K562 (cell line): ENCODE results near the gene PYGL. TPM values are rescaled to one million over a fixed set of nuclear protein-coding genes. Genes with fewer than 3 reads are reported as not detected.

ENCODE experiments used
- CBFA2T3 ChIP-seq: fragments of 450-650 bp; IDR thresholded peaks from 2 replicates; pipeline ENCODE4 v1.6.1; 2017
- EP300 ChIP-seq: IDR thresholded peaks from 2 replicates; pipeline ENCODE4 v1.6.1; 2012; ENCODE audit warnings: low read length, improper control_type of control experiment
- MBD2 ChIP-seq: sonication (generic); IDR thresholded peaks from 2 replicates; pipeline ENCODE4 v1.6.1; 2016; ENCODE audit warnings: low read depth, borderline replicate concordance
- MTA3 ChIP-seq: fragments of 450-650 bp; formaldehyde crosslinking; IDR thresholded peaks from 2 replicates; pipeline ENCODE4 v1.6.1; 2017; ENCODE audit warnings: mild to moderate bottlenecking, borderline replicate concordance
- SMARCE1 ChIP-seq: fragments of 450-650 bp; IDR thresholded peaks from 2 replicates; pipeline ENCODE4 v1.7.1; 2016; ENCODE audit warnings: mild to moderate bottlenecking
- STAT5A ChIP-seq: IDR thresholded peaks from 2 replicates; pipeline ENCODE4 v1.6.1; 2012; ENCODE audit warnings: low read length, inconsistent platforms, borderline replicate concordance
- TCF3 ChIP-seq: sonication (generic); formaldehyde crosslinking; IDR thresholded peaks from 2 replicates; pipeline ENCODE4 v1.4.0; 2020; ENCODE audit warnings: mild to moderate bottlenecking, missing genetic modification reagents
- TEAD4 ChIP-seq, 2 experiments: sonication (generic) in 1 of 2; formaldehyde crosslinking in 1 of 2; IDR thresholded peaks; 2 replicates each; pipeline versions ENCODE4 v1.6.1 to v1.8.0; 2012 to 2022; ENCODE audit warnings: borderline replicate concordance in 1 of 2, inconsistent platforms in 1 of 2, low read length in 1 of 2, mild to moderate bottlenecking in 1 of 2, missing genetic modification reagents in 1 of 2
- XRCC3 ChIP-seq: fragments of 450-650 bp; IDR thresholded peaks from 2 replicates; pipeline ENCODE4 v1.6.1; 2017; ENCODE audit warnings: mild to moderate bottlenecking, moderate library complexity
- ZKSCAN8 ChIP-seq: fragments of 200-800 bp; sonication (Bioruptor generic); IDR thresholded peaks from 2 replicates; pipeline ENCODE4 v1.6.1; 2016; ENCODE audit warnings: missing genetic modification characterization, missing compliant biosample characterization
- ZNF316 ChIP-seq: fragments of 450-650 bp; IDR thresholded peaks from 2 replicates; pipeline ENCODE4 v1.6.1; 2016
- polyA plus RNA-seq, 8 experiments: library from polyadenylated mRNA; depleted of rRNA in 4 of 8; stranded (reverse) in 5 of 8; unstranded in 3 of 8; fragments of >200 nt; fragmentation: Nextera tagmentation in 2 of 8; fragmentation: Illumina TruSeq in 1 of 8; extraction: Ambion mirVana in 2 of 8; extraction: Trizol in 1 of 8; gene quantifications; 2 replicates each; pipeline versions ENCODE4 v1.2.1 to v1.2.3, GENCODE V29; 2011 to 2014; ENCODE audit warnings: inconsistent platforms in 1 of 8, missing spikeins in 1 of 8
- total RNA-seq, 7 experiments: library from RNA; depleted of rRNA in 6 of 7; stranded (reverse); fragments of >200 nt in 6 of 7; fragmentation: Illumina TruSeq in 2 of 7; extraction: Trizol in 2 of 7; gene quantifications; 2 replicates each; pipeline versions ENCODE4 v1.2.1 to v1.2.3, GENCODE V29; 2011 to 2021; ENCODE audit warnings: low replicate concordance in 1 of 7
- TF ChIP-seq, protein P1 (sequence below): fragments of 450-650 bp; IDR thresholded peaks from 2 replicates; pipeline ENCODE4 v1.6.1; 2016; ENCODE audit warnings: low read depth, mild to moderate bottlenecking, moderate library complexity
- TF ChIP-seq, protein P2 (sequence below): sonication (generic); formaldehyde crosslinking; IDR thresholded peaks from 2 replicates; pipeline ENCODE4 v1.8.0; 2022; ENCODE audit warnings: mild to moderate bottlenecking, missing genetic modification reagents
- TF ChIP-seq, protein P3 (sequence below): fragments of 250-450 bp; sonication (Bioruptor Pico); IDR thresholded peaks from 2 replicates; pipeline ENCODE4 v1.5.0; 2022; ENCODE audit warnings: mild to moderate bottlenecking

Gene PYGL
- total and polyA plus RNA-seq, 9 of the 15 experiments (the other 6 are each of a cell fraction or from before 2014, with no cell fraction given): 3.5 to 17.9 (median 13.1) TPM

DNA sequence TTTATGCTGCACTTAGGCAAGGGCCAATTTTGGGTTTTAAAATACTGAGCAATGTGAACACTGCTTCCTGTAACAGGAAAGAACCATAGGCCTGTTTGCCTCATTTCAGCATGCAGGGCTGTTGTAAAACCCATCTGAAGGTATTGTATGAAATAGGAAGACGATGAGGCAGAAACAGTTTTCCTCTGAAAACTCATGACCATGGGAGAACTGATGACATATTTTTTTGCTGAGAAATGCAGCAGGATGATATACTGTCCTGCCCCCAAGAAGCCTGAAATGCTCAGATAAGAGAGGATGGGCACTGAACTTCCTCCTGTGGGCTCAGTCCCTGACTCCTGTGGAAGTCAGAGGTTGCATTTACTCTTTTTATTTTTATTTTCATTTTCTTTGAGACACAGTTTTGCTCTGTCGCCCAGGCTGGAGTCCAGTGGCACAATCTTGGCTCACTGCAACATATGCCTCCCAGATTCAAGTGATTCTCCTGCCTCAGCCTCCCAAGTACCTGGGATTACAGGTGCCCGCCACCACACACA, 17.4 kb downstream of the PYGL start (continued):
- 0 out of 2 replicates have a peak, but pooled peaks have one; percentile 26 for TF ChIP-seq MBD2
- TF ChIP-seq, protein P1, sequence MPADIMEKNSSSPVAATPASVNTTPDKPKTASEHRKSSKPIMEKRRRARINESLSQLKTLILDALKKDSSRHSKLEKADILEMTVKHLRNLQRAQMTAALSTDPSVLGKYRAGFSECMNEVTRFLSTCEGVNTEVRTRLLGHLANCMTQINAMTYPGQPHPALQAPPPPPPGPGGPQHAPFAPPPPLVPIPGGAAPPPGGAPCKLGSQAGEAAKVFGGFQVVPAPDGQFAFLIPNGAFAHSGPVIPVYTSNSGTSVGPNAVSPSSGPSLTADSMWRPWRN: no peak
- peak; percentile 90 for TF ChIP-seq SMARCE1
- peak; percentile 89 for TF ChIP-seq TCF3 (CRISPR knock-in tag)
- TF ChIP-seq STAT5A: peak; percentile 43; the same call in 1 of the 2 replicates
- TF ChIP-seq, protein P2, sequence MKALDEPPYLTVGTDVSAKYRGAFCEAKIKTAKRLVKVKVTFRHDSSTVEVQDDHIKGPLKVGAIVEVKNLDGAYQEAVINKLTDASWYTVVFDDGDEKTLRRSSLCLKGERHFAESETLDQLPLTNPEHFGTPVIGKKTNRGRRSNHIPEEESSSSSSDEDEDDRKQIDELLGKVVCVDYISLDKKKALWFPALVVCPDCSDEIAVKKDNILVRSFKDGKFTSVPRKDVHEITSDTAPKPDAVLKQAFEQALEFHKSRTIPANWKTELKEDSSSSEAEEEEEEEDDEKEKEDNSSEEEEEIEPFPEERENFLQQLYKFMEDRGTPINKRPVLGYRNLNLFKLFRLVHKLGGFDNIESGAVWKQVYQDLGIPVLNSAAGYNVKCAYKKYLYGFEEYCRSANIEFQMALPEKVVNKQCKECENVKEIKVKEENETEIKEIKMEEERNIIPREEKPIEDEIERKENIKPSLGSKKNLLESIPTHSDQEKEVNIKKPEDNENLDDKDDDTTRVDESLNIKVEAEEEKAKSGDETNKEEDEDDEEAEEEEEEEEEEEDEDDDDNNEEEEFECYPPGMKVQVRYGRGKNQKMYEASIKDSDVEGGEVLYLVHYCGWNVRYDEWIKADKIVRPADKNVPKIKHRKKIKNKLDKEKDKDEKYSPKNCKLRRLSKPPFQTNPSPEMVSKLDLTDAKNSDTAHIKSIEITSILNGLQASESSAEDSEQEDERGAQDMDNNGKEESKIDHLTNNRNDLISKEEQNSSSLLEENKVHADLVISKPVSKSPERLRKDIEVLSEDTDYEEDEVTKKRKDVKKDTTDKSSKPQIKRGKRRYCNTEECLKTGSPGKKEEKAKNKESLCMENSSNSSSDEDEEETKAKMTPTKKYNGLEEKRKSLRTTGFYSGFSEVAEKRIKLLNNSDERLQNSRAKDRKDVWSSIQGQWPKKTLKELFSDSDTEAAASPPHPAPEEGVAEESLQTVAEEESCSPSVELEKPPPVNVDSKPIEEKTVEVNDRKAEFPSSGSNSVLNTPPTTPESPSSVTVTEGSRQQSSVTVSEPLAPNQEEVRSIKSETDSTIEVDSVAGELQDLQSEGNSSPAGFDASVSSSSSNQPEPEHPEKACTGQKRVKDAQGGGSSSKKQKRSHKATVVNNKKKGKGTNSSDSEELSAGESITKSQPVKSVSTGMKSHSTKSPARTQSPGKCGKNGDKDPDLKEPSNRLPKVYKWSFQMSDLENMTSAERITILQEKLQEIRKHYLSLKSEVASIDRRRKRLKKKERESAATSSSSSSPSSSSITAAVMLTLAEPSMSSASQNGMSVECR: no peak
- peak; percentile 49; the same call in 1 of the 2 replicates for TF ChIP-seq ZKSCAN8 (CRISPR knock-in tag)
- TF ChIP-seq XRCC3: no peak
- TF ChIP-seq CBFA2T3: peak; percentile 87
- TF ChIP-seq TEAD4 (IDR thresholded peaks at IDR 0.05; ENCODE audit: low read length): peak; percentile 89
- TF ChIP-seq TEAD4 (CRISPR knock-in tag; IDR thresholded peaks at IDR 0.05; ENCODE audit: borderline replicate concordance): no peak
- no peak for TF ChIP-seq MTA3
- TF ChIP-seq ZNF316: 0 out of 2 replicates have a peak, but pooled peaks have one; percentile 19
- peak; percentile 88 for TF ChIP-seq EP300
- TF ChIP-seq, protein P3, sequence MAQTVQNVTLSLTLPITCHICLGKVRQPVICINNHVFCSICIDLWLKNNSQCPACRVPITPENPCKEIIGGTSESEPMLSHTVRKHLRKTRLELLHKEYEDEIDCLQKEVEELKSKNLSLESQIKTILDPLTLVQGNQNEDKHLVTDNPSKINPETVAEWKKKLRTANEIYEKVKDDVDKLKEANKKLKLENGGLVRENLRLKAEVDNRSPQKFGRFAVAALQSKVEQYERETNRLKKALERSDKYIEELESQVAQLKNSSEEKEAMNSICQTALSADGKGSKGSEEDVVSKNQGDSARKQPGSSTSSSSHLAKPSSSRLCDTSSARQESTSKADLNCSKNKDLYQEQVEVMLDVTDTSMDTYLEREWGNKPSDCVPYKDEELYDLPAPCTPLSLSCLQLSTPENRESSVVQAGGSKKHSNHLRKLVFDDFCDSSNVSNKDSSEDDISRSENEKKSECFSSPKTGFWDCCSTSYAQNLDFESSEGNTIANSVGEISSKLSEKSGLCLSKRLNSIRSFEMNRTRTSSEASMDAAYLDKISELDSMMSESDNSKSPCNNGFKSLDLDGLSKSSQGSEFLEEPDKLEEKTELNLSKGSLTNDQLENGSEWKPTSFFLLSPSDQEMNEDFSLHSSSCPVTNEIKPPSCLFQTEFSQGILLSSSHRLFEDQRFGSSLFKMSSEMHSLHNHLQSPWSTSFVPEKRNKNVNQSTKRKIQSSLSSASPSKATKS (CRISPR knock-in tag): no peak
